HG03135 (cell line): ENCODE data around the gene KCNN1.
"Not testable (repeated sequence)": the region's sequence is repeated elsewhere in the genome, so short reads cannot be mapped to it uniquely, and the experiment has no call there.

Source experiments
- ATAC-seq: cut with Tn5 transposase; IDR thresholded peaks from one replicate; pipeline ENCODE4 v1.9.1; 2021; ENCODE audit warnings: mild to moderate bottlenecking, moderate library complexity; ENCODE audit not compliant: unreplicated experiment

The KCNN1 gene

GRCh38 chr19:17967257-17968051 is 547 bp downstream of the KCNN1 start:
- no peak for ATAC-seq

- no peak for ATAC-seq
Observed at GRCh38 chr19:17968362-17968761, 1.5 kb downstream of the KCNN1 start.

GRCh38 chr19:17969096-17969792 is 2.3 kb downstream of the KCNN1 start:
- no peak for ATAC-seq

DNA sequence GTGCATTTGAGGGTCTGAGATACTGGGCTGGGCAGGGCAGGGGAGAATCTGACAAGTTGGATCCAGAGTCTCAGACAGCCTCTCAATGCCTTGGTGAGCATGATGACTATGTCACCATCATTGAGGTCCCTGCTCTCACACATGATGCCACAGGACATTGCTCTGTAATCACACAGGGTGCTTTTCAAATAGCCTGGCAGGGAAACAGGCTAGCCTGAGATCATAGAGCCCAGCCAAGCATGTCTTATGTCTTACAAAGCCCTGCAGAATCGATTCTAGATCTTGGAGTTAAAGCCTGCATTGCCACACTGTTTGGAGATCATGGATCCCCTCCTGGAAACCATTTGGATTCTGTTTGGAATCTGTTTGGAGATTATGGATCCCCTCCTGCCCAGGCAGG is 5.3 kb downstream of the KCNN1 start:
- ATAC-seq = no peak

- ATAC-seq = no peak
Observed at GRCh38 chr19:17973759-17974158, 6.9 kb downstream of the KCNN1 start.

- ATAC-seq = no peak
Observed at GRCh38 chr19:17974551-17974950, 7.6 kb downstream of the KCNN1 start.

DNA sequence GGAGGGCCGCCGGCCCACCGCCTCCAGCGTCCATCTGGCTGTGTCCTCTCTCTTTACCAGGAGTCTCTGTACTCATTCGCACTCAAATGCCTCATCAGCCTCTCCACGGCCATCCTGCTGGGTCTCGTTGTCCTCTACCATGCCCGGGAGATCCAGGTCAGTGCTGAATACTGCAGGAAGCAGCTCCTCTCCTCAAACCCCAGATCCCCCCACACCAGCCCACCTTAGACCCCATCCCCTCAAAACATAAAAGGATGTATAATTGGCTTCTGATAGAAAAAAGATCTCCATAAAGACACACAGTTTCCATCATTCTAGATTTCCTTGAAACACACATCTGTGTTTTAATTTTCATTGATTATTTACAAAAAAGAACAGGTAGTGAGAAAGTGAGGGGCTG is 8.1 kb downstream of the KCNN1 start:
- no peak for ATAC-seq

DNA sequence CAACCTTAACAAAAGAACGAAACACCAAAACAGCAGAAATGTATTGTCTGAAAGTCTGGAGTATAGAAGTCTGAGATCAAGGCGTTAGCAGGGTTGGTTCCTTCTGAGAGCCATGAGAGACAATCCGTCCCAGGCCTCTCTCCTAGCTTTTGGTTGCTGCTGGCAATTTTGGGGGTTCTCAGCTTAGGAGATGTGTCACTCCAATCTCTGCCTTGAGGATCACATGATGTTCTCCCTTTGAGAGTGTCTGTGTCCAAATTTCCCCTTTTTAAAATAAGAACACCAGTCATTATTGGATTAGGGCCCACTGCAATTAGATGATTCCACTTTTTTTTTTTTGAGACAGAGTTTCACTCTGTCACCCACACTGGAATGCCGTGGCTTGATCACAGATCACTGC is 10.1 kb downstream of the KCNN1 start:
- ATAC-seq = no peak

- no peak for ATAC-seq
Observed at GRCh38 chr19:17977488-17977887, 10.6 kb downstream of the KCNN1 start.

- ATAC-seq = no peak
Observed at GRCh38 chr19:17981611-17982010, 14.7 kb downstream of the KCNN1 start.

DNA sequence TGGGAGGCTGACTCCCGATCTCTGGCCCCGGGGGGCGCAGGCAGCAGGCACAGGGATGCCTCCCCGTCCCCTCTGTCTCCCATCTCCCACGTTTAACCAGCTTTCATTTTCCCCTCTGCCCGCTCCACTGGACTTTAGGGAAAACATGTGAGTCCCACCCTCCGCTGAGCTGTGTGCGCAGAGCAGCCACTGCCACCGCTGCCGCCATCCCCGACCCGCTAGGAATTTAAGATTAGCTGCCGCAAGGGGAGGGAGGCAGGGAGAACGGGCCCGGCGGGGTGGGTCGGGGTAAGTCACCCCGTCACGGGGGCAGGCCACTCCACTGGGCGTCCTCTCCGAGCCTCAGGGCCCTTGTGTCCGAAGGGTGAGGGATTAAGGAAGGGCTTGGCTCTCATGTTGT is 15.5 kb downstream of the KCNN1 start:
- no peak for ATAC-seq

DNA sequence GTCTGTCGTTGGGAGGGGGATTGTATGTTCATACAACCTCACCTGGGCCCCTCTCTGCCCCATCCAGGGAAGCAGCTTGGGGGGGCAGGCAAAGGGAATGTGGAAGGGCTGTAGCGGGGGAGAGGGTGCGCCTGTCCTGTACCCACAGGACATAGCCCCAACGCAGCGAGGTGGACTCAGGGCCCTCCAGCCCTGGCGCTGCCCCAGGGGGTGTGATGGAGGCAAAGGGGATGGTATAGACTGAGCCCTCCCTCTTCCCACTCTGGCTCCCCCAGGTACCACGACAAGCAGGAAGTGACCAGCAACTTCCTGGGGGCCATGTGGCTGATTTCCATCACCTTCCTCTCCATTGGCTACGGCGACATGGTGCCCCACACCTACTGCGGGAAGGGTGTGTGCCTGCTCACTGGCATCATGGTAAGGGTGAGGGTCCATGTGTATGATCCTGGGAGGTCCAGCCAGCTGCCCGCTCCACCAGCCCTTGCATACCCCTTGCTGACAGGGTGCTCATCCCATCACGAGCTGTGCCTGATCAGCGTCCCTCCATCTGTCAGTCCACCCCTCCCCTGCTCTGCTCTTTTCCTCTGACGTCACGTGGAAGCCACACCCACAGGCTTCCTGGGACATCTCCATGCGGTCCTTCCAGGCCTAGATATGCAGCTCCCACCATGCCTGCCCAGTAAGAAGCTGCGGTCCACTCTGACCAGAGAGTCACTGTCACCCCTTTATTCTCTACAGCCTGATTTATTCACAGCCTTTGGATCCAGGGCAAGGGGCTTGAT is 18.3 kb downstream of the KCNN1 start:
- no peak for ATAC-seq

GRCh38 chr19:17986569-17986968 is 19.7 kb downstream of the KCNN1 start:
- not testable (repeated sequence) for ATAC-seq

GRCh38 chr19:17988161-17988560 is 21.3 kb downstream of the KCNN1 start:
- ATAC-seq = no peak

DNA sequence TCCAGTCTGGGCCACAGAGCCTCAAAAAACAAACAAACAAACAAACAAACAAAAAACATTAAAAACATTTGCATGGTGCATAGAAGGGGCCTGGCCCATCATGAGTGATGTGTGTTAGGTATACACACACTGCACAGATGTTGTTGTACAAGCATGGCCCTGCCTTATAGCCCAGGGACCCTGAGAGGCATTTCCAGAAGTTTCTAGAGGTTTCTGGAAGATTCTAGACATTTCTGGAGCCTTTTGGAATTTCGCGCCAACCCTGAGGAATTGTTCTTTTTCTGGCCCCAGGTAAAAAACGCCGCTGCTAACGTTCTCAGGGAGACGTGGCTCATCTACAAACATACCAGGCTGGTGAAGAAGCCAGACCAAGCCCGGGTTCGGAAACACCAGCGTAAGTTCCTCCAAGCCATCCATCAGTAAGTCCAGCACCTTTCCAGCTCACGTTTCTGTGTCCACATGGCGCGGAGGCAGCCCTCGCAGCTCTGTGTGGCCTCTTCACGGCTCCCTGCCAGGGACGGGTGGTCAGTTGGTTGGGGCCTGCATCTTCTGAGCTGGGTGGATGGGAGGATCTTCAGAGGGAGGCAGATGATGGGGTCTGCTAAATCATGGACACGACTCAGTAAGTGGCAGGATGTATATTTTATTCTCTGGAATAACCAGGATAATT is 22.7 kb downstream of the KCNN1 start:
- no peak for ATAC-seq

- no peak for ATAC-seq
Observed at GRCh38 chr19:17993076-17993813, 26.3 kb downstream of the KCNN1 start.

- no peak for ATAC-seq
Observed at GRCh38 chr19:17996826-17997316, 30.0 kb downstream of the KCNN1 start.

GRCh38 chr19:17997969-17998826 is 31.3 kb downstream of the KCNN1 start:
- no peak for ATAC-seq

GRCh38 chr19:17998827-17999150 is 31.9 kb downstream of the KCNN1 start:
- no peak for ATAC-seq
